ENCODE results near the gene FAM9B.

Gene FAM9B

GRCh38 chrX:9072281-9072680 lies 38.4 kb upstream of the FAM9B start:
- H3K79me2 ChIP-seq (ENCODE audit: control insufficient read depth, low read length) = no peaks in the 10 kb centered on the region
- no peaks in the 10 kb centered on the region for H3K36me3 ChIP-seq (ENCODE audit: control insufficient read depth, low read length)
- no peaks in the 10 kb centered on the region for H4K20me1 ChIP-seq (ENCODE audit: control insufficient read depth, insufficient read depth, low read depth, low read length)
- H3K9me2 ChIP-seq (replicated peaks; ENCODE audit: control insufficient read depth, low read length) = no peaks in the 10 kb centered on the region
- H3F3A ChIP-seq (ENCODE audit: control insufficient read depth, insufficient read depth) = no peaks in the 10 kb centered on the region
- H3K4me3 ChIP-seq (ENCODE audit: low read length) = no peak overlapping the region
- no peaks in the 10 kb centered on the region for H3K27me3 ChIP-seq (ENCODE audit: control insufficient read depth, low read length)
- H3K9me3 ChIP-seq (ENCODE audit: control insufficient read depth, insufficient read depth, low read length) = no peaks in the 10 kb centered on the region
- H3K4me1 ChIP-seq (ENCODE audit: control insufficient read depth, low read length) = 0 out of 2 replicates have a peak, but pooled peaks cover 3% of the 10 kb centered on the region
- no peak overlapping the region for H3K4me2 ChIP-seq (ENCODE audit: low read length)
- H3K27ac ChIP-seq (ENCODE audit: low read depth, low read length) = no peak overlapping the region
- no peak for TF ChIP-seq CTCF (IDR thresholded peaks at IDR 0.05; ENCODE audit: low read depth, low read length, poor library complexity, severe bottlenecking)
- no peak for TF ChIP-seq EZH2phosphoT487 (IDR thresholded peaks at IDR 0.05; ENCODE audit: borderline replicate concordance, low read length)

GRCh38 chrX:9071031-9071650 lies 37.2 kb upstream of the FAM9B start:
- no peaks in the 10 kb centered on the region for H3K27me3 ChIP-seq (ENCODE audit: control insufficient read depth, low read length)
- H3K4me3 ChIP-seq (ENCODE audit: low read length) = no peak overlapping the region
- TF ChIP-seq CTCF (IDR thresholded peaks at IDR 0.05; ENCODE audit: low read depth, low read length, poor library complexity, severe bottlenecking) (no peak), EZH2phosphoT487 (IDR thresholded peaks at IDR 0.05; ENCODE audit: borderline replicate concordance, low read length) (no peak)
- no peaks in the 10 kb centered on the region for H3K36me3 ChIP-seq (ENCODE audit: control insufficient read depth, low read length)
- no peaks in the 10 kb centered on the region for H3K79me2 ChIP-seq (ENCODE audit: control insufficient read depth, low read length)
- no peaks in the 10 kb centered on the region for H3F3A ChIP-seq (ENCODE audit: control insufficient read depth, insufficient read depth)
- no peak overlapping the region for H3K27ac ChIP-seq (ENCODE audit: low read depth, low read length)
- no peaks in the 10 kb centered on the region for H3K4me1 ChIP-seq (ENCODE audit: control insufficient read depth, low read length)
- no peaks in the 10 kb centered on the region for H3K9me2 ChIP-seq (replicated peaks; ENCODE audit: control insufficient read depth, low read length)
- no peaks in the 10 kb centered on the region for H4K20me1 ChIP-seq (ENCODE audit: control insufficient read depth, insufficient read depth, low read depth, low read length)
- no peak overlapping the region for H3K4me2 ChIP-seq (ENCODE audit: low read length)
- no peaks in the 10 kb centered on the region for H3K9me3 ChIP-seq (ENCODE audit: control insufficient read depth, insufficient read depth, low read length)

GRCh38 chrX:9069573-9069972 lies 35.6 kb upstream of the FAM9B start:
- no peak overlapping the region for H3K4me2 ChIP-seq (ENCODE audit: low read length)
- H3K9me2 ChIP-seq (replicated peaks; ENCODE audit: control insufficient read depth, low read length) = no peaks in the 10 kb centered on the region
- no peaks in the 10 kb centered on the region for H3K4me1 ChIP-seq (ENCODE audit: control insufficient read depth, low read length)
- no peaks in the 10 kb centered on the region for H3K36me3 ChIP-seq (ENCODE audit: control insufficient read depth, low read length)
- H3K9me3 ChIP-seq (ENCODE audit: control insufficient read depth, insufficient read depth, low read length) = no peaks in the 10 kb centered on the region
- H3K27ac ChIP-seq (ENCODE audit: low read depth, low read length) = no peak overlapping the region
- TF ChIP-seq EZH2phosphoT487 (IDR thresholded peaks at IDR 0.05; ENCODE audit: borderline replicate concordance, low read length) = no peak
- TF ChIP-seq CTCF (IDR thresholded peaks at IDR 0.05; ENCODE audit: low read depth, low read length, poor library complexity, severe bottlenecking) = no peak
- H3K4me3 ChIP-seq (ENCODE audit: low read length) = no peak overlapping the region
- no peaks in the 10 kb centered on the region for H4K20me1 ChIP-seq (ENCODE audit: control insufficient read depth, insufficient read depth, low read depth, low read length)
- no peaks in the 10 kb centered on the region for H3F3A ChIP-seq (ENCODE audit: control insufficient read depth, insufficient read depth)
- H3K27me3 ChIP-seq (ENCODE audit: control insufficient read depth, low read length) = no peaks in the 10 kb centered on the region
- H3K79me2 ChIP-seq (ENCODE audit: control insufficient read depth, low read length) = no peaks in the 10 kb centered on the region
